ENCODE results near the gene PYY.
A peak's percentile ranks its signal among the peaks of the same experiment; 100 is the strongest.
"Not testable (repeated sequence)": the region's sequence is repeated elsewhere in the genome, so short reads cannot be mapped to it uniquely, and the experiment has no call there.

PYY gene

GRCh38 chr17:43979011-43979410 lies 25.3 kb upstream of the PYY start:
- DNase-seq (ENCODE audit: low spot score) (no peak), FAIRE-seq (no peak)

- DNase-seq (ENCODE audit: low spot score) = no peak
- FAIRE-seq = no peak
Measured at GRCh38 chr17:43978078-43978477, 24.3 kb upstream of the PYY start.

GRCh38 chr17:43976963-43977837 lies 23.5 kb upstream of the PYY start:
- FAIRE-seq (no peak), DNase-seq (ENCODE audit: low spot score) (no peak)

- FAIRE-seq = no peak
Measured at GRCh38 chr17:43975898-43976297, 22.2 kb upstream of the PYY start.

GRCh38 chr17:43974382-43975266 lies 20.9 kb upstream of the PYY start:
- DNase-seq (ENCODE audit: low spot score) = no peak
- no peak for FAIRE-seq

More at GRCh38 chr17:43975898-43976297, 22.2 kb upstream of the PYY start:
- no peak for DNase-seq (ENCODE audit: low spot score)

- not testable (repeated sequence) for DNase-seq (ENCODE audit: low spot score); FAIRE-seq
Measured at GRCh38 chr17:43972444-43973212, 18.9 kb upstream of the PYY start.

- not testable (repeated sequence) for DNase-seq (ENCODE audit: low spot score); FAIRE-seq
Measured at GRCh38 chr17:43971436-43971835, 17.7 kb upstream of the PYY start.

- DNase-seq (ENCODE audit: low spot score) (no peak), FAIRE-seq (no peak)
Measured at GRCh38 chr17:43970366-43970765, 16.6 kb upstream of the PYY start.

- no peak for DNase-seq (ENCODE audit: low spot score)
- no peak for FAIRE-seq
Measured at GRCh38 chr17:43967251-43967875, 13.6 kb upstream of the PYY start.

- peak; percentile 59 for FAIRE-seq
- peak; percentile 38 for DNase-seq (ENCODE audit: low spot score)
Measured at GRCh38 chr17:43966276-43966675, 12.5 kb upstream of the PYY start.

- FAIRE-seq = no peak
Measured at GRCh38 chr17:43962479-43962878, 8.7 kb upstream of the PYY start.

GRCh38 chr17:43961954-43962353 lies 8.2 kb upstream of the PYY start:
- DNase-seq (ENCODE audit: low spot score) (no peak), FAIRE-seq (no peak)

More at GRCh38 chr17:43962479-43962878, 8.7 kb upstream of the PYY start:
- DNase-seq (ENCODE audit: low spot score) = no peak

GRCh38 chr17:43961292-43961691 lies 7.6 kb upstream of the PYY start:
- FAIRE-seq; DNase-seq (ENCODE audit: low spot score): not testable (repeated sequence)

GRCh38 chr17:43958748-43959352 lies 5.1 kb upstream of the PYY start:
- FAIRE-seq = no peak

GRCh38 chr17:43956222-43956621 lies 2.5 kb upstream of the PYY start:
- DNase-seq (ENCODE audit: low spot score) (no peak), FAIRE-seq (no peak)

More at GRCh38 chr17:43958748-43959352, 5.1 kb upstream of the PYY start:
- no peak for DNase-seq (ENCODE audit: low spot score)

GRCh38 chr17:43952724-43953666 lies 745 bp downstream of the PYY start:
- no peak for DNase-seq (ENCODE audit: low spot score)
- FAIRE-seq = no peak

- FAIRE-seq (no peak), DNase-seq (ENCODE audit: low spot score) (no peak)
Measured at GRCh38 chr17:43952351-43952723, 1.4 kb downstream of the PYY start.

- no peak for DNase-seq (ENCODE audit: low spot score)
- FAIRE-seq = no peak
Measured at GRCh38 chr17:43951750-43952149, 2.0 kb downstream of the PYY start.

- FAIRE-seq (no peak), DNase-seq (ENCODE audit: low spot score) (no peak)
Measured at GRCh38 chr17:43950554-43950953, 3.2 kb downstream of the PYY start.
